GM18511 (cell line): ENCODE measurements around the gene ITPRIP.

Source experiments
- ATAC-seq: cut with Tn5 transposase; IDR thresholded peaks from one replicate; pipeline ENCODE4 v1.9.1; 2021; ENCODE audit warnings: mild to moderate bottlenecking, moderate library complexity; ENCODE audit not compliant: unreplicated experiment

Gene ITPRIP

GRCh38 chr10:104337985-104338735, at the start of gene ITPRIP:
TSS of gene ITPRIP (minus strand) at chr10:104338465. CDS start at chr10:104316051, 22,414 bp downstream.
- ATAC-seq: peak; percentile 80

- peak; percentile 86 for ATAC-seq
These were observed 49.0 kb upstream of the ITPRIP start for GRCh38 chr10:104387130-104387888.

DNA sequence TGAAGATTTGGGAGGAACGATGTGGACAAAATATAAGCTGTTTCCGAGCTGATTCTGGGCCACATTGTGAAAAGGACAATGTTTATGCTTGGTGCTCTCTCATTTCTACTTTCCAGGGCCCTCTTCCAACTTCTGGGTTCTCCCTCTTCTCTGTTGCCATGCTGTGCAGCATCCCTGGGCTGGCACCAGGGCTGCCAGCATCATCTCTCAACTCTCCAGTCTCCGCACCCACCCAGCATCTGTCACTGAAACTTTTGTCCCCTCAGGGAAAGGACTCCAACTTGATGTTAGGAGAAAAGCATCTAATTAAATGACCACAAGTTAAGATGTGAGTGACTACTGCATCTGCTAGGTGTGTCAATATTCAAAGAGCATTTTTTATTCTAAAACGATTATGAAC, 42.1 kb upstream of the ITPRIP start:
- ATAC-seq: no peak

DNA sequence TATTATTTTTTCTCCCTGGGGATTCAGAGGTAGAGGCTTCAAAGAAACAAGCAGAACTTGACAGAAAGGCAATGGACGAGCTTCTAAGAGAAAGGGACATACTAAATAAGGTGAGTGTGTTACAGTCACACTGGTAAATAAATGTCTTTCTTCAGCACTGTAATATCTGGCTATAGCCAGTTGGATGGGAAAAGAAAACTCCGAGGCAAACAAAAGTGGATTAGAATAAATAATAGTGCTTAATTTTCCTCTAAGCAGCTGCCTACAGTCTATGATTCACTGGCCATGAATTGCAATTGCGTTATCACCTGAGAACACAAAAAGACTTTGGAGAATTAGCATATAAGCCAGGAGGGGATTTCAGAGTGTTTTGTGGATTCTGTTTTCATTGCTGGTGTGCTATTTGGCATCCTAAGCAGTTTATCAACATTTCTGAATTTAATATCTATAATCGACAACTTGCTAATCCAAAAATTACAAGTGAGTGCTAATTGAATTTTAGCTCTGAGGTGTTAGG, 38.6 kb upstream of the ITPRIP start:
- ATAC-seq: no peak

DNA sequence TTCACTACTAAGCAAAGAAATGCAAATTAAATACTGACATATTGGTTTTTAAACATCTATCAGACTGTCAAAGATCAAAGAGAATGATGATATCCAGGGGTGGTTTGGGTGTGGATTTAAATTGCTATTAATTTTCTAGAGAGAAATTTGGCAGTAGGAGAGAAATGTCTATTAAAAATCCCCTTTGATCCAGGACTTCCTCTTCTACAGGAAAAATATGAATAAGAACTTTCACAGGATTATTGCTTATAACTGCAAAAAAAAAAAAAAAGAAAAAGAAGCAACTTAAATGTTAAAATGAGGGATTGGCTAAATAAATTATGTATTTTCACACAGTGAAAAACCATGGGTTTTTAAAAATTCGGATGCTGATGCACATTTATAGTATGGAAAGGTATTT, 36.3 kb upstream of the ITPRIP start:
- no peak for ATAC-seq

GRCh38 chr10:104371753-104372152, 33.5 kb upstream of the ITPRIP start:
- no peak for ATAC-seq

DNA sequence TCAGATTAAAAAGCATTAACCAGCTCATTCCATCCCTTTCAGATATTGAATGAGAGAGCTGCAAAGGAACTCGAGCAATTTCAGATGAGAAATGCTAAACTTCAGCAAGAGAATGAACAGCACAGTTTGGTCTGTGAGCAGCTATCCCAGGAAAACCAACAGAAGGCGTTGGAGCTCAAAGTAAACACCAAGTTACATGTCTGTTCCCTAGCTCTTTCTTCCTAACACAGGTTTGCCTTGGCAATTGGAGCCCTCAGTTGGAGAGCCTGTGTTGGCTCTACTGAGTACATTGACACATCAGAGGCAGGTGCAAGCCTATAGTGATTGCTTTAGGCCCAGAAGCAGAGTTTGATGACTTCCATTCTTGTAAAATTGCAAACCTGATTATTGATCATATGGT, 30.1 kb upstream of the ITPRIP start:
- ATAC-seq: no peak

DNA sequence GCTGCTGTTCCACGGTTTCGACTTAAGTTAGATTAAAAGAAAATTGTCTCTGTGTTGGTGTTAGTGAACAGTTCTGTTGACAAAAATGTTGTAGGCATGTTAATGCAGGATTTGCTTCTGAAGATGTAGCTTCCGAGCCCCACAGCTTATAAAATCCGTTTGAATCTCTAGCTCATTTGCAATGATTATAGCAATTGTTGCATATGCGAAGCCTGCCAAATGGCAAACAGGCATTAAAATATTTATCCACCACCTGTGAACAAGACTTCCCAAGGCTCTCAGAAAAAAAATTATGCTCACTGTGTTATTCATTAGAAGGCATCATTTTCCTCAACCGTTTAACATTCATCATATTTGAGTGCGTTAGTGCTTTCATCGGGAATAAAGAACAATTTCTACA, 29.6 kb upstream of the ITPRIP start:
- no peak for ATAC-seq

- ATAC-seq: no peak
These were observed 21.5 kb upstream of the ITPRIP start for GRCh38 chr10:104359811-104360210.

- ATAC-seq: peak; percentile 64
These were observed 15.2 kb upstream of the ITPRIP start, which contains the start of gene CFAP58 for GRCh38 chr10:104353325-104354048. TSS of gene CFAP58 (plus strand) at chr10:104353833. CDS start at chr10:104353898, 65 bp downstream.

- peak; percentile 23 for ATAC-seq
These were observed 13.7 kb upstream of the ITPRIP start for GRCh38 chr10:104351919-104352318.

DNA sequence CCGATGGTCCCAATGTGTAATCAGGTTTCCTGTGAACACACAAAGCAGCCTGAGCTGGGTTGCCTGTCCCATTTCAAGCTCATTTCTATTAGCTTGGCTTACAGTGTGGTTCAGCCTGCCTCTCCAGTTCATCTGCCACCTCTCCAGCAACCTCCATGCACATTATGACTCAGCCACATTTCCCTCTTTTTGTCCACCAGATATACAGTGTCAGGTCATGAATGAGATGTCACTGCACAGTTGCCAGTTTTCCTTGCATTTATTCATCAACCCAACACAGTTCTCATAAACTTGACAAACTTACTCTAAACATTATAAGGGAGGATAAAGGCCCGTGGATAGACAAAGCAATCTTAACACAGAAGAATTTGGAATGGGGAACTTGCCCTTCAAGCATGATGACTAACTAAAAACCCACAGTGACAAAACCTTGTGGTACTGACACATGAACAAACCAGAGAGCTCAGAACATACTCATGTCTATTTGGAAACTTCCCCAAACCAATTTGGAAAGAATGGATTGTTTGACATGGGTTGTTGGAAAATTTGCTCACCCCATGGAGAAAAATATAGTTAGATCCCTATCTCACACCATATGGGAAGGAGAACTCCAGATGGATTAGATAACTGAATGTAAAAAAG, 12.9 kb upstream of the ITPRIP start:
- ATAC-seq: peak; percentile 17

DNA sequence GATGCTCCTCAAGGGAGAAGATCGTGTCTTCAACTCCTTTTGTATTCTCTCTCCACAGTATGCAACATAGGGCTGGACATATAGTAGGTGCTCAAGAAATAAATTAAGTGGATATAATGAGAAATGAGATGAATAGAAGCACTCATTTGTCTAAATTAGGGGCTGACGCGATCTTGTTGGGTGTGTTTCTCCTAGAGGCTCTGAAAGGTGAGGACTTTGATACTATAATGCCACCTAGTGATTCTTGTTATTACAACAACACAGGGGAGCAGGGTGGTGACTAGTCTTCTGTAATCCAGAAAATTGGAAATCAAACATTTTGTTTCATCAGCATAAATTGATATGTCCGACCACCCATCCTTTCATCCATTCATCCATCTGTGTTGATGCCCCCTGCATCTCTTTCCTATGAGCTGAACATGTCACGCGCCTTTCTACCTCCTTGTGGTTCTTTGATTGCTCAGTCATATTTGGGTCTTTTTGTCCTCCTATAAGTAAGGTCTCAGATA, 11.9 kb upstream of the ITPRIP start:
- ATAC-seq: peak; percentile 47

DNA sequence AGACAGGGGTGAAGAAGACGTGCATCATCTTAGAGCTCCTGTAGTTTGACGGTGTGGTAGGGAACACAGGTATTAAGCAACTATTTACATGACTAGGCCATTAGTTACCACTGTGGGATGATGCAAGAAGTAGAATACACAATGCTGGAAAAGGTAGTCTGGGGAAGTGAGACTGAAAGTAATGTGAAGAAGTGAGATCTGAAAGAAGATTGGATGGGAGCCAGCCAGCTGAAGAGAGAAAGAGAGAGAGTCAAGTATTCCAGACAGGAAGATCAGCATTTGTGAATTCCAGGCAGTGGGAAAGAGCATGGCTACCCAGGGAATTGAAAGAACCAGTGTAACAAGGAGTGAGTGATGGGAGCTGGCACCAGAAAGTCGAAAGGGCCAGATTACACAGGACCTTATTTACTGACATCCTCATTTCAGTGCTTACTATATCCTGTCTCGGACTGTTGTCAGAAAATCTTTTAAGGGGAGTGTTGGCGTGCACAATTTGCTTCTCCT, 11.4 kb upstream of the ITPRIP start:
- peak; percentile 52 for ATAC-seq

- no peak for ATAC-seq
These were observed 10.3 kb upstream of the ITPRIP start for GRCh38 chr10:104348601-104349000.

DNA sequence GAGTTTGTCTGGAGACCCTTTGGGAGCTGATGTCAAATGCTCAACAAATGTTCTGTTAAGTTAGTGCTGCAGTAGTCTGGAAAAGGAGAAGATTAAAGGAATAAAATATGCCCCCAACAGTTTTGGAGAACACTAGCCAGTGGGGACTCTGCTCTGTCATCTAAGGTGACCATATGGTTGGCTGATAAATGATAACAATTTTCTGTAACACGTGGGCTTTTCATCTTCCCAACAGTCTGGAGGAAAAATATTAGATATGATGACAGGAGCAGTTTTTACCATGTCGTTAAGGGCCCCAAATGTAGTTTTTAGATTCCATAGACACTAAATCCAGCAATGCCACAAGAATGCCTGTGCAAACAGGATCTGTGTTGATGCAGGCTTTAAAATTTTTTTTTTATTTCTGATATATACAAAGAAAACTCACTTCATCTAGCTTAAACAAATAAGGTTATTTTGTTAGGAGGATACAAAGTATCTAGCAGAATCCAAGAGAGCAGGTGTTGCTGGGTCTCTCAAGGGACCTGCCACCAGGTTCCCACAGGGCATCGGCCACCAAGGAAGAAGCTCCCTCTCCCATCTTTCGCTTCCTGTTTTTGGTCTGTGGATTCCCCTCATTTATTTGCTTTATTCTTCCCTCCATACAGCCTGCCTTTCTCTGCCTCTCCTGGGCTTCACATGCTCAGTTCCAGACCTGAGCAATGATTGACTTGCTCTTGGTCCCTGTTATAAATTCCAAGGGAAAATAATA, 9.2 kb upstream of the ITPRIP start:
- no peak for ATAC-seq

DNA sequence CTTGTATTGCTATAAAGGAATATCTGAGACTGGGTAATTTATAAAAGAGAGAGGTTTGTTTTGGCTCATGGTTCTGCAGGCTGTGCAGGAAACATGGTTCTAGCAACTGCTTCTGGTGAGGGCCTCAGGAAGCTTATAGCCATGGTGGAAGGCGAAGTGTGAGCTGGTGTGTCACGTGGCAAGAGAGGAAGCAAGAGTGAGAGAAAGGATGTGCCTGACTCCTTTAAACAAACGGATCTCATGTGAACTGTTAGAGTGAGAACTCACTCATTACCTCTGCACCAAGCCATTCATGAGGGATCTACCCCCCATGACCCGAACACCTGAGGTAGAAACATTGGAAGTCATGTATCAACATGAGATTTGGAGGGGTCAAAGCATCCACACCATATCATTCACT, 7.7 kb upstream of the ITPRIP start:
- no peak for ATAC-seq

- ATAC-seq: no peak
These were observed 7.2 kb upstream of the ITPRIP start for GRCh38 chr10:104345515-104345914.

GRCh38 chr10:104344219-104344618, 6.0 kb upstream of the ITPRIP start:
- ATAC-seq: no peak
